Duodenal mucosa (tissue), 2 donors: ENCODE data around the gene DNAJC4.

ENCODE experiments used
- H3K27ac ChIP-seq: one replicate; pipeline ENCODE4 v1.7.0; 2013; ENCODE audit warnings: low read depth, low read length
- H3K27me3 ChIP-seq, 2 donors: one replicate each; pipeline ENCODE4 v1.7.0; 2013; ENCODE audit warnings: low read length in 2 of 2, control low read depth in 1 of 2; ENCODE audit not compliant: insufficient read depth in 2 of 2, control insufficient read depth in 1 of 2
- H3K36me3 ChIP-seq, 2 donors: one replicate each; pipeline ENCODE4 v1.7.0; 2013; ENCODE audit warnings: low read length in 2 of 2, control low read depth in 1 of 2; ENCODE audit not compliant: insufficient read depth in 2 of 2, control insufficient read depth in 1 of 2
- H3K4me1 ChIP-seq, 2 donors: one replicate each; pipeline ENCODE4 v1.7.0; 2013; ENCODE audit warnings: low read length in 2 of 2, control low read depth in 1 of 2; ENCODE audit not compliant: insufficient read depth in 2 of 2, control insufficient read depth in 1 of 2
- H3K4me3 ChIP-seq, 2 donors: one replicate each; pipeline ENCODE4 v1.7.0; 2013; ENCODE audit warnings: low read length in 2 of 2, low read depth in 1 of 2
- H3K9ac ChIP-seq, 2 donors: one replicate each; pipeline ENCODE4 v1.7.0; 2013; ENCODE audit warnings: low read length in 2 of 2, low read depth in 1 of 2
- H3K9me3 ChIP-seq, 2 donors: one replicate each; pipeline ENCODE4 v1.7.0; 2013; ENCODE audit warnings: low read length in 2 of 2, control low read depth in 1 of 2; ENCODE audit not compliant: control insufficient read depth in 1 of 2

Gene DNAJC4

DNA sequence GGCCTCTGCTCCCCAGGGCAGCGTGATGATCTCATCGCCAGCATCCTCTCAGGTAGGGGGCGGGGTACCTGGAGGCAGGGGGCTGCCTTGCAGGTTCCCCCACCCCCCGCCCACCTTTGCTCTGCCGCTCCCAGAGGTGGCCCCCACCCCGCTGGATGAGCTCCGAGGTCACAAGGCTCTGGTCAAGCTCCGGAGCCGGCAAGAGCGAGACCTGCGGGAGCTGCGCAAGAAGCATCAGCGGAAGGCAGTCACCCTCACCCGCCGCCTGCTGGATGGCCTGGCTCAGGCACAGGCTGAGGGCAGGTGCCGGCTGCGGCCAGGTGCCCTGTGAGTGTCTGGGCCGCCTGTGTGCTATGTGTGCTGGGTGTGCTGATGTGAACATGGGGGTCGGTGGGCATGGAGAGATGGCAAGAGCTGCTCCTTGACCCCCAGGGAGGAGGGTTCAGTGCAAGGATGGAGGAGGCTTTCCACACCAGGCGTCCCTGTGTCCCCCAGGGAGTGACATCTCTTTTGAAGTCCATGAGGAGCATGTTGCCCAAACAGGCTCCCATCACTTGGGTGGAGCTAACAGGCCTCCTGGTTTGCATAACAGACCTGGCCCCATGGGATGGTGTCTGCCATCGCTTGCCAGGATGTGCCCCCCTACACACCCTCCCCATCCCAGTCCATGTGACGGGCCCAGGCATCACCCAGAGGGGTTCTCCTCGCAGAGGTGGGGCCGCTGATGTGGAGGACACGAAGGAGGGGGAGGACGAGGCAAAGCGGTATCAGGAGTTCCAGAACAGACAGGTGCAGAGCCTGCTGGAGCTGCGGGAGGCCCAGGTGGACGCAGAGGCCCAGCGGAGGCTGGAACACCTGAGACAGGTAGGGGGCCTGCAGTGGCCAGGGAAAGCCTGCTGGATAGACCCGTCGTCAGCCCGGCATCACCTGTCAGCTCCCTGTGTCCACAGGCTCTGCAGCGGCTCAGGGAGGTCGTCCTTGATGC lies 35.1 kb downstream of the DNAJC4 start:
- H3K27ac ChIP-seq = no peak overlapping the region
- no peak overlapping the region for H3K4me3 ChIP-seq
- H3K36me3 ChIP-seq = peaks cover 51 to 64% of the 10 kb centered on the region in 2 donors
- peaks cover 36% of the 10 kb centered on the region in 2 donors for H3K4me1 ChIP-seq
- no peaks in the 10 kb centered on the region for H3K27me3 ChIP-seq
- no peak overlapping the region for H3K9ac ChIP-seq
- no peaks in the 10 kb centered on the region for H3K9me3 ChIP-seq

DNA sequence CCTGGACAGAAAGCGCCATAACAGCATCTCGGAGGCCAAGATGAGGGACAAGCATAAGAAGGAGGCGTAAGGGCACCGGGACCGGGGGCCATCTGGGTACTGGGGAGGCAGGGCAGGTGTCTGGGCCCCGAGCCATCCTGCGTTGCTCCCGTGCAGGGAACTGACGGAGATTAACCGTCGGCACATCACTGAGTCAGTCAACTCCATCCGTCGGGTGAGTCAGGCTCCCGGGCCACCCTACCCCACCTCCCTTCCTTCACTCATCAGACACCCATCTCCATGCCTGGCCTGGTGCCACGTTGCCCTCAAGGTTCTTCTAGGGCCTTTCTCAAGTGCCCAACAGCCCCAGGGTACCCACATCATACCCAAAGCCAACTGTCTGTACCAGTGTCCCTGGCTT lies 36.0 kb downstream of the DNAJC4 start:
- Histone ChIP-seq H3K9me3 (no peaks in the 10 kb centered on the region), H3K36me3 (peaks cover 47 to 56% of the 10 kb centered on the region in 2 donors), H3K27ac (no peak overlapping the region), H3K4me1 (peaks cover 36 to 37% of the 10 kb centered on the region in 2 donors), H3K27me3 (no peaks in the 10 kb centered on the region), H3K9ac (no peak overlapping the region), H3K4me3 (no peak overlapping the region)

DNA sequence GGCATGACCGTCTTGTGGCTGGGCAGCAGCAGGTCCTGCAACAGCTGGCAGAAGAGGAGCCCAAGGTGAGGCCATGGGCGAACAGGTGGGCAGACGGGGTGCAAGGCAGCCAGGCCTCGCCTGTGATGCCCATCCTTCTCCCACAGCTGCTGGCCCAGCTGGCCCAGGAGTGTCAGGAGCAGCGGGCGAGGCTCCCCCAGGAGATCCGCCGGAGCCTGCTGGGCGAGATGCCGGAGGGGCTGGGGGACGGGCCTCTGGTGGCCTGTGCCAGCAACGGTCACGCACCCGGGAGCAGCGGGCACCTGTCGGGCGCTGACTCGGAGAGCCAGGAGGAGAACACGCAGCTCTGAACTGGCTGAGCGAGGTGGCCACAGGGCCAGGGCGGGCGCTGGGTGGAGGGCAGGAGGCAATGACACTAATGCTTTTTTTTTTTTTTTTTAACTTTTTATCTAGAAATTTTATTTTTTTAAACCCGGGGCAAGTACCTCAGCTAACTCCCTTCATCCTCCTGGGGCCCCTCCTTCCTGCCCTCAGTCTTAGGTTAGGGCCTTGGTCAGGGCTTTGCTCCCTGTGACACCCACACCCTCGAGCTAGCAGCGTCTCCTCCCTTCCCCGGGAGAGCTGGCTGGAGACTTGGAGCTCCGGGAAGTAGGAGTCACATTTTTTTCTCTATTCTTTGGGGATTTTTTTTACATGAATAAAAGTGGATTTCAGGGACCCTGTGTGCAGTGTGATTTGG lies 37.0 kb downstream of the DNAJC4 start:
- Histone ChIP-seq H3K27ac (no peak overlapping the region), H3K27me3 (no peaks in the 10 kb centered on the region), H3K9ac (peak overlapping the region; percentile 67 to 83), H3K9me3 (no peaks in the 10 kb centered on the region), H3K4me1 (peaks cover 46 to 47% of the 10 kb centered on the region in 2 donors), H3K36me3 (peaks cover 41 to 46% of the 10 kb centered on the region in 2 donors), H3K4me3 (no peak overlapping the region)

DNA sequence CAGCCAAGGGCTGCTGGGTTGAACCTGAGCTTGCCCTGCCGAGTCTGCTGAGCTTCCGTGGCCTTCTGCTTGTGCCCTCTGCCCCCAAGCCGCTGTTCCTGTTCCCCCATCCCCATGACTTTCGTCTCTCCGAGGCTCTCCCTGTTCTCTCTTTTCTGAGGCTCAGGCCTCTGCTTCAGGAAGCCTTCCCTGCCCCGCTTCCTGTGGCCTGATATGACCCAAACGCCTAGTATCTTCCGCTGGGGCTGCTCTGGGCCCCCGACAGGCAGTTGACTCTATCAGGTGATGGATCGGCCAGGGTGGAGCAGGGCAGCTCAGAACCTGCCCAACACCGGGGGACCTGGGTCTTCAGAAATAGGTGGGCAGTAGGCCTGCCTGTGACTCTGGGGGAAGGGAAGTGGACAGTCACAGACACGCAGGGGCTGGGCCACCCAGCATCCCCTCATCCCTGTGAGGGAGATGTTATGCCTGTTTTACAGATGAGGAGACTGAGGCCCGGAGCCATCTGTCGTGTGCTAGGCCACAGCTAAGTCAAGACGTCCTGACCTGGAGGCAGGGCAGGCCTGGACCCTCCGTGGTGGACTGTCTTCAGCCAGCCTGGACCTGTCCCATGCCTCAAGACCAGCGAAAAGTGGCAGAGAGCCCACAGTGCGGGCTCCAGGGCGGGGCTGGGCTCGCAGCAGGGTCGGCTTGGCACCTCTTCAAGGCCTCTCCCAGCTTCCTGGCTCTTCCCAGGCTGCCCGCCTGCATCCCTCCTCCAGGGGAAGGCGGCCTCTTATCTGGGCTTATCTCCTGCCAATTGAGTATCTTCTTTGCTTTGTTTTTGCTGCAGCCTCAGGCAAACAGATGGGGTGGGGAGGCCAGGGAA lies 37.9 kb downstream of the DNAJC4 start:
- H3K36me3 ChIP-seq = peaks cover 35 to 37% of the 10 kb centered on the region in 2 donors
- peak overlapping the region; percentile 67 to 83 for H3K9ac ChIP-seq
- peaks cover 49 to 52% of the 10 kb centered on the region in 2 donors for H3K4me1 ChIP-seq

DNA sequence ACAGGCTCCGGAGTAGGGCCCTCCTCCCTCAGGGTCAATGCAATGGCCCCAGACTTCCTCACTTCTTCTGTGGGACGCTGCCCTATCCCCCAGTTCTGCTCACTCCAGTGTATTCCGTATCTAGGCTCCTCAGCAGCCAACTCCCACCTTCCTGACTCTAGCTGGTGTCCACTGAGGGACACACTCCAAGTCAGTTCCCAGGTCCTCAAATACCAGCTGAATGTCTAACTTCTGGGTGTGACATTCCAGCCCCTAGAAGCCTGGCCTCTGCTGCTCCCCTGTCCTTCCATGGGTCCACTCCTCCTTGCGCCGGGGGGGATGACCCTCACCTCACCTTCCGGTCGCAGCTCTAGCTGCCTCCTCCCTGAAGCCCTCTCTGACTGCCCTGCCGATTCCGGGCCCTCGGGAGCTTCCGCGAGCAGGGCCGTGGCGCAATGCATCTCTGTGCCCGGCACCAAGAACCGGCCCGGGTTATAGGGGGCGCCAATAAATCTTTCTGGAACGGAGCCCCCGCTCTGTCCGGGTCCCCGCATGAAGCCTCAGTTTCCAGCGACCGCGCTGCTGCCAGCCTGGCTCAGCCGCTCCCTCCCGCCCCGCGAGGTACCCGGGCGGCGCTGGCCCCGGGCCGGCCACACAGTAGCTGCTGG lies 38.7 kb downstream of the DNAJC4 start:
- H3K9ac ChIP-seq = peak overlapping the region; percentile 67 to 83
- H3K27ac ChIP-seq = peak overlapping the region; percentile 92
- peaks cover 49 to 52% of the 10 kb centered on the region in 2 donors for H3K4me1 ChIP-seq
- H3K27me3 ChIP-seq = no peaks in the 10 kb centered on the region
- peaks cover 29 to 30% of the 10 kb centered on the region in 2 donors for H3K36me3 ChIP-seq
- H3K9me3 ChIP-seq = no peaks in the 10 kb centered on the region
- H3K4me3 ChIP-seq = peak overlapping the region; percentile 71 to 77

More for the DNA sequence above, 37.9 kb downstream of the DNAJC4 start:
- Histone ChIP-seq H3K9me3 (no peaks in the 10 kb centered on the region), H3K4me3 (peak overlapping the region; percentile 71 to 77), H3K27ac (peak overlapping the region; percentile 92), H3K27me3 (no peaks in the 10 kb centered on the region)

DNA sequence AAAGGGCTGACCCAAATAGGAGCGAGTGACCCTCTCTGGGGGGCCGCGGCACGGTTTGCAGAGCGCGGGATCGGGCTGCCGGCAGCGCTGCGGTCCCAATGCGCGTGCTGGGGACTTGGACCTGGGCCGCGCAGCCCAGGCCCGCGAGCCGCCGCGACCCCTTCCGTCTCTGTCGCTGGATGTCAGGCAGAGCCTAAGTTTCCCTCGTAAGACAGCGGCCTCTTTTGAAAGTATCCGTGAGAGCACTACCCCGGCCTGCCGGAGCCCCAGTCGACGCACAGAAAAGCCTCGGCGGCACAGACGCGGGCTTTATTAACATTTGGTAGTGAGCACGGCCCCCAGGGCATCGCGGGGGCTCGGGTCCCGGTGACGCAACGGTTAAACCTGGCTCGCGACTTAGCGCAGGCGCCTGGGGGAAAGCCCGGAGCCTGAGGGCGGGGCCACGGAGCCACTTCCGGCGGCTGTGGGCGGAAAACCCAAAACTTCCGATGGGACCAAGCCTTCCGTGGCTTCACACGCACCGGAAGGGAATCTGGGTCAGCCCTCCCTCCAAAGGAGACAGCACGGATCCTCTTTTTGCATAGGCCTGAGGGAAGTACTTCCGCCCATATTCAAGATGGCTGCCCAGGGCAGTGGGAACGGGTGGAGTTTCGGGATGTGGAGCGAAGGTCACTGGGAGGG lies 39.3 kb downstream of the DNAJC4 start:
- Histone ChIP-seq H3K36me3 (peaks cover 22 to 23% of the 10 kb centered on the region in 2 donors), H3K27me3 (no peaks in the 10 kb centered on the region), H3K4me3 (peak overlapping the region; percentile 71 to 87), H3K9me3 (no peaks in the 10 kb centered on the region), H3K9ac (peak overlapping the region; percentile 78 to 83), H3K4me1 (peaks cover 46 to 52% of the 10 kb centered on the region in 2 donors), H3K27ac (peak overlapping the region; percentile 95)

DNA sequence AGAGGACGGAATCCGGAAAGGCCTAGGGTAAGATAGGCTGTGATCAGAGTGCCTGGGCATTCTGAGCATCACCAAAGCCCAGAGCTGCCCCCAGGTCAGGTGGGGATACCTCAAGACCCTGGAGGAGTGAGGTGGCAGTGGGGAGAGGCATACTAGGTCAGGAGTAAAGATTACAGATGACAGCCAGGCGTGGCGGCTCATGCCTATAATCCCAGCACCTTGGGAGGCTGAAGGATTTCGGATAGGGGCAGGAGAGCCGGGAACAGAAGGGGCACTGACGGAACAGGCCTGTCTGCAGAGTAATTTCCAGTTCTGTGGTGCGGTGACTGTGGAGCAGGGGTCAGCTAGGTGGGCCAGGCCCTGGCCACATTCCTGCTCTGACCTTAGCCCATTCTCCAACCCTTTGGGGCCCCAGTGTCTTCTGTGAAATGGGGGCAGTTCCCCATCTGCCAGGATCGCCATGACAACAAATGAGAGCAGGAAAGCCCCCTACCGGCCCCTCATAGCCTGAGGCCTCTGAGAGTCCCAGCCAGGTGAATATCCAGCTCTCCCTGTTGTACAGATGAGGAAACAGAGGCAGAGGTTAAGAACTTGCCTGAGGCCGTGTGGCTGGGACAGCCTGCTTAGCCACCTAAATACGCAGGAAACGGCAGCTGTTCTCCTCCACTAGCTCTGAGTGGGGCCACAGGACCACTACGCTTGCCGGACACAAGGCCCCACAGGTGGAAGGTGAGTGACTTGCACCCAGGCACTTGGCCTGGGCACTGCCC lies 44.9 kb downstream of the DNAJC4 start:
- Histone ChIP-seq H3K9ac (no peak overlapping the region), H3K9me3 (no peaks in the 10 kb centered on the region), H3K4me1 (peaks cover 19 to 25% of the 10 kb centered on the region in 2 donors), H3K27me3 (no peaks in the 10 kb centered on the region), H3K27ac (no peak overlapping the region), H3K4me3 (no peak overlapping the region), H3K36me3 (peaks cover 13% of the 10 kb centered on the region in 2 donors)

DNA sequence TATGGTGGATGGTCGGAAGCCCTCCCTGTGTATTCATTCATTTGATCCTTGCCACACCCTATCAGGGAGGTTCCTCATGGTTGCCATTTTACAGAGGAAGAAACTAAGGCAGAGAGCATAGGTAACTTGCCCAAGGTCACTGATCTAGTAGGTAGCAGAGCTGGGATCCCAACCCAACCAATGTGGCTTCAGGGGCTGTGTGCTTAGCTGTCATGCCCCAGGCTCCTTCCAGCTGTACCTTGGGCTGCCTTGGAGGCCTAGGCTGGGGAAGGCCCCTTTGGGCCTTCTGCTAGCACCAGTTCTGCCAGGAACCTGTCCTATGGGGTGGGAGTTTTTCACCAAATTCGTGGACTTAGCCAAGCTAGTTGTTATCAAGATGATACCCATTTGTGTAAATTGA lies 45.5 kb downstream of the DNAJC4 start:
- Histone ChIP-seq H3K9ac (no peak overlapping the region), H3K36me3 (peaks cover 13% of the 10 kb centered on the region in 2 donors)

More for the DNA sequence above, 45.5 kb downstream of the DNAJC4 start:
- Histone ChIP-seq H3K27me3 (no peaks in the 10 kb centered on the region), H3K4me1 (peaks cover 19 to 25% of the 10 kb centered on the region in 2 donors), H3K27ac (no peak overlapping the region), H3K4me3 (no peak overlapping the region), H3K9me3 (no peaks in the 10 kb centered on the region)
